NCI-H2081 treated with DMSO at 0.1 percent for 48 hours (cell line): ENCODE data around the gene MARK3.
A peak's percentile ranks its signal among the peaks of the same experiment; 100 is the strongest.

ENCODE experiments used
- DNase-seq: peaks from one replicate; lab custom pipeline; 2025; lab: John Stamatoyannopoulos, UW

MARK3 gene

DNA sequence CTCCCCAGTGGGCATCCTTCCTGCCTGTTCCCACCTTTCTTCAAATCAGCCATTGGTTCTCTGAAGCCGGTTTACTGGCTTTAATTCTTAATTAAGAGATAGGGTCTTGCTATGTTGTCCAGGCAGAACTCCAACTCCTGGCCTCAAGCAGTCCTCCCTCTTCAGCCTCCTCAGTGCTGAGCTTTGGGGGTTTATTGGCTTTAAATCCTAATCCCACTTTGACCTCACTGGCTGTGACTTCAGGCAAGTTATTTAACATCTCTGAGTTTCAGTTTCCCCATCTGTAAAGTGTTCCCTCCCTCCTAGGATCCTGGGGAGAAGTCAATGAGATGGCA is 141.7 kb downstream of the MARK3 start:
- DNase-seq, result no peak

DNA sequence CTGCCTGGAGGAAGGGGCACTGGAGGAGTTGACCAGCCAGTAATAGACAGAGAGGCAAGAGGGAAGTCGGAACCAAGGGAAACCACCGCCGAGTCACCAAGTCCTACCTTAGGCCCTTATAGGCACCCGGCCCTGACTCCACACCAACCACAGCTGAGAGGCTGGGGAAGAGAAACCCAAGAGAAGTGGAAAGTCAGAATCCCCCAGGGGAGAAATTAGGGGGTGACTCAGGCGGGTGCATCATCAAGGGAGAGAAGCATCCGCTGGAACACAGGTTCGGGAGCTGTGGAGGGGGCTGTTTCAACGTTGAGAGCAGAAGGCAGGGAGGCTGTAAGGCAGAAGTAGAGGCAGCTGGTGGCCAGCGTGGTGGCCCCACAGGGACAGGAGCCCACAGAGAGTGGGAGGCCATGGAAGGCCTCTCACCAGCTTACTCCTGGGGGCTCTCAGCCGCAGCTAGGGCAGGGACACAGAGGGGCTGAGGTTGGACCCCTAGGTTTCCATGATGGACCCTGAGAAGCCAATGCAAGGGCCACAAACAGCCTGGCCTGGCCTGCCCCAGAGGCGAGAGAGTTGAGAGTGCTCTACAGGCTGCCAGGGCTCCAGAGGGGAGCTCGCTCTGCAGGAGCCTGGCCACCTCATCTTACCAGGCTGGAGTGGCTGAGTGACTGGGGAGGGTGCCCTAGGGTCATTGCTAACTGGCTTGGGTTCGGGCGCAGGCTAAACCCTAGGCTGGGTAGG is 142.4 kb downstream of the MARK3 start:
- no peak for DNase-seq

DNA sequence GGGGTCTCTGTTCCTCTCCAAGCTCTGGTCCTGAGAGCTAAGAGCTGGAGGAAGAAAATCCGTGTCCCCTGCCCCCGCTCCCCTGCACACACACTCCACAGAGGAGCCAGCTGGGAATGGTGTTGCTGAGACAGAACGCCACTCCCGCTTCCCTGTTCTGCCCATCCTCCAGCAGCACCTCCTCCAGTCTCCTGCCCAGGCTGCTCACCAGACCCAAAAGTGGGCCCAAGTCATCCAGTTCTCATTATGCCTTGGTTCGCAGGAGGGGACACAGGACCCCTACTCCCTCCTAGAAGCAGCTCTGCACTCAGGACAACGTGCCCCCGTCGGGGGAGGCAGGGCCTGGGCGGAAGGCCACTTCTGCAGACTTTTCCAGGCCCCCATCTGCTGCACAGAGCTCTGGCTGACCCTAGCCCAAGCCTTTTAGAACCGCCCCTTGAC is 143.0 kb downstream of the MARK3 start:
- DNase-seq, result no peak

DNA sequence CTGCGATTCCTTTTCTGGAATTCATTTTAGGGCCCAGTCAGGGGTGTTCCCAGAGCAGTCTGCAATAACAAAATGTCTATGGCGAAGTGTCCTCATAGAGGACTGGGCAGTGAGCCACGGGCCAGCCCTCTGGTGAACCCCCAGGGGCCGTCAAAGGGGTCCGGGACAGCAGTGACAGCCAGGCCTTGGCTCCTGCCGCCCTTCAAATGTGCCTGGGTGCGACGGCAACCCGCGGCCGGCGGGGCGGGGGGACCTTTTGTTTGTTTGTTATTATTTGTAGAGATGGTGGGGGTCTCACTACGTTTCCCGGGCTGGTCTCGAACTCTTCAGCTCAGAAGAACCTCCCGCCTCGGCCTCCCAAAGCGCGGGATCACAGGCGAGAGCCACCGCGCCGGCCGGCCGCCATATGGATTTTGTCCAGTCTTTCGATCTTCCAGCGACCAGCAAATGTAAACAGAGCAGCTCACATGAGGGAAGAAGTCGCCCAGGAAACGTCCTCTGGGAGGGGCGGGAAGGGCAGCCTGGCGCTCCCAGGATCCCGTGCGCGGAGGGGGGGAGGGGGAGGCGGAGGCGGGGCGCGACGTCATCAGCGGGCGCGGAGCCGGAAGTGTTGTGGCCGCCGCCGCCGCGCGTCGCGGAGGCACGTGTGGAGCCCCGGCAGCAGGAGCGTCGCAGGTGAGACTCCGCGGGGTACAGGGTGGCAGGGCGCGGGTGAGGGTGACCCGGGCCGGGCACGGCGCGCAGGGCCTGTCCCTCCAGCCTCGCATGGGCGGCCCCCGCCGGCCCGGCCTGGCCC is 143.6 kb downstream of the MARK3 start, which contains the start of gene TRMT61A:
TRMT61A (plus strand) TSS at position 610 of the 796 bp plus-strand sequence. CDS start 783 bp downstream, outside the sequence.
- DNase-seq, result peak; percentile 83

DNA sequence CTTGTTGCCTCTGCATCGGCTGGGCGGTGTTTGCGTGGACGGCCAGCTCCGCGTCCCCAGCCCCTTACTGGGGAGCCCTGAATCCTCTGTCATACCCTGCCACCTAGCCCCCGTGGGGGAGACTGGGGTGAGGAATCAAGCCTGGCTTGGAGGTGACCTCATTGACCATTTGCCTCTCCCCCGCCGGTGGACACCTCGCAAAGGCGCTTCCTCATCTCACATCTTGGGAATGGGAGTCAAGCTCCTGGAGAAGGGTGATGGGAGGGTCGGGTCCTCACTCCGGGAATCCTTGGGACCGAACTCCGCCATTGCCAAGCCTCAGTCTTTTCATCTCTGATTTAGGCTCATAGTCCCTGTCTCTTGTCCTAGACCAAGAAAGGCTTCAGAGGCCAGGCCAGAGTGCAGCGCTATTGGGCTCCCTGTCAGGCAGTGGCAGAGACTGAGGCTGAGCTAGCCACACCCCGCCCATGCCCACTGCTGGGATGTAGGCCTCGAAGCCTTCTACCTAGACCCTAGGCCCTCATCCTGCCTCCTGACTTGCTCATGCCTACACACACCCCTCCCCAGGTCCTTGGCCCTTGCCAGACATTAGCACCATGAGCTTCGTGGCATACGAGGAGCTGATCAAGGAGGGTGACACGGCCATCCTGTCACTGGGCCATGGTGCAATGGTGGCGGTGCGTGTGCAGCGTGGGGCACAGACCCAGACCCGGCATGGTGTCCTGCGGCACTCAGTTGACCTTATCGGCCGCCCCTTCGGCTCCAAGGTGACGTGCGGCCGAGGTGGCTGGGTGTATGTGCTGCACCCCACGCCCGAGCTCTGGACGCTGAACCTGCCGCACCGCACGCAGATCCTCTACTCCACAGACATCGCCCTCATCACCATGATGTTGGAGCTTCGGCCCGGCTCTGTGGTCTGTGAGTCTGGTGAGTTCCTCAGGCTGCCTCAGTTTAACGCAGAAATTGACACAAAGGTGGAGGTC is 144.5 kb downstream of the MARK3 start:
- no peak for DNase-seq

- DNase-seq, result no peak
Observed at GRCh38 chr14:103530390-103530789, 145.2 kb downstream of the MARK3 start.

- DNase-seq, result no peak
Observed at GRCh38 chr14:103530831-103531230, 145.6 kb downstream of the MARK3 start.

- no peak for DNase-seq
Observed at GRCh38 chr14:103531421-103532215, 146.4 kb downstream of the MARK3 start.

DNA sequence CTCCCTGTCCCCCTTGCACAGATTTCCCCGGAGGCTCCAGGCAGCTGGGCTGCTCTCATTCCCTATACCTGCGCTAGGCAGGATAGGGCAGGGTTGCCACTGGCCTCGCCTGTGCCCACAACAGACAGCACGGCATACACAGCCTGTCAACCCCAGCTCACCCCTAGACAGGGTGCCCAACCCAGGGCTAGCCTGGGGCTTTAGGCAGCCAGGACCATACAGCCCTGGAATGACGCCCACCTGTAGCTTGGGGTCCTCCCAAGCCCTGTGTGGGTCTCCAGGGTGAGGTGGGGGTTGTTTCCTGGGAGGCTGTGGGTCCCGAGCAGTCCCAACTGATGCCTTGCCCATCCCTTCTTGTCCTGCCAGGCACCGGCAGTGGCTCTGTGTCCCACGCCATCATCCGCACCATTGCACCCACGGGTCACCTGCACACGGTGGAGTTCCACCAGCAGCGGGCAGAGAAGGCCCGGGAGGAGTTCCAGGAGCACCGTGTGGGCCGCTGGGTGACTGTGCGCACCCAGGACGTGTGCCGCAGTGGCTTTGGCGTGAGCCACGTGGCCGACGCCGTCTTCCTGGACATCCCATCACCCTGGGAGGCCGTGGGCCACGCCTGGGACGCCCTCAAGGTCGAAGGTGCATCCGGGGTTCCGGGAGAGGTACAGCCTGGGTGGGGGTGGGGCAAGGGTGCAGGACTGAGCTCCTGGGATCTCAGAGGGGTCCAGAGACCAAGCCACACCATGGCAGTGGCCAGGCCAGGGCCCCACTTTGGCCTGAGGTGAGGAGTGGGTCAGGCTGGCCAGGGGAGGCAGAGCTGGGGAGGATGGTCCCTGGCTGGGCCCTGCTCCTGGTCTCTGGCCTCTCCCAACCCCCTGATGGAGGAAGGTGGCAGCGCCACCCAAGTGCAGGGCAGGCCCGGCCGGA is 147.3 kb downstream of the MARK3 start:
- no peak for DNase-seq

GRCh38 chr14:103533137-103533998 is 148.2 kb downstream of the MARK3 start:
- DNase-seq, result no peak

DNA sequence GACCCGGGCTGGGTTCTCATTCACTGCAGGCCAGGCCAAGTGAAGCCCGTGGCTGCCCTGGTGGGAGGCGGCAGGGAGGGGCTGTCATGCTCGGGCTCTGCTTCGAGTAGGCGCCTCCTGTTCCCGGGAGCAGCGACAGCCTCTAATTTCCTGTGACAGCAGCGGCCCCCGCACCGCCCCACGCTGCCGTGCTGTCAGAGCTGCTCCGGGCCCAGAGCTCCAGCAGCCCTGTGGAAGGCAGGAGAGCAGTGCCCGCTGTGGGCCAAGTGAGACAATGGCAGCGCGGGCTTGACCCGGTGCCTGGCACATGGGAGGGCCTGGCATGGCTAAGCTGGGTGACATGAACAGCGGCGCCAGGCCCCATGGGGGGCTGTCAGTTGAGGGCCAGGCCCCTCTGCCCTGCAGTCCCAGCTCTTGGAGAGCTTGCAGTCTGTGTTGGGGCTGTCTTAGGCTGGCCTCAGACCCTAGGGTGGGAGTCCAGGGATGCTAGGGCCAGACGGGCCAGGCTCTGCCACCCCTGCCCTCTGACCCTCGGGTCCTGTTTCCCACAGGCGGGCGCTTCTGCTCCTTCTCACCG is 148.9 kb downstream of the MARK3 start:
- no peak for DNase-seq

GRCh38 chr14:103534576-103535061 is 149.4 kb downstream of the MARK3 start:
- no peak for DNase-seq

DNA sequence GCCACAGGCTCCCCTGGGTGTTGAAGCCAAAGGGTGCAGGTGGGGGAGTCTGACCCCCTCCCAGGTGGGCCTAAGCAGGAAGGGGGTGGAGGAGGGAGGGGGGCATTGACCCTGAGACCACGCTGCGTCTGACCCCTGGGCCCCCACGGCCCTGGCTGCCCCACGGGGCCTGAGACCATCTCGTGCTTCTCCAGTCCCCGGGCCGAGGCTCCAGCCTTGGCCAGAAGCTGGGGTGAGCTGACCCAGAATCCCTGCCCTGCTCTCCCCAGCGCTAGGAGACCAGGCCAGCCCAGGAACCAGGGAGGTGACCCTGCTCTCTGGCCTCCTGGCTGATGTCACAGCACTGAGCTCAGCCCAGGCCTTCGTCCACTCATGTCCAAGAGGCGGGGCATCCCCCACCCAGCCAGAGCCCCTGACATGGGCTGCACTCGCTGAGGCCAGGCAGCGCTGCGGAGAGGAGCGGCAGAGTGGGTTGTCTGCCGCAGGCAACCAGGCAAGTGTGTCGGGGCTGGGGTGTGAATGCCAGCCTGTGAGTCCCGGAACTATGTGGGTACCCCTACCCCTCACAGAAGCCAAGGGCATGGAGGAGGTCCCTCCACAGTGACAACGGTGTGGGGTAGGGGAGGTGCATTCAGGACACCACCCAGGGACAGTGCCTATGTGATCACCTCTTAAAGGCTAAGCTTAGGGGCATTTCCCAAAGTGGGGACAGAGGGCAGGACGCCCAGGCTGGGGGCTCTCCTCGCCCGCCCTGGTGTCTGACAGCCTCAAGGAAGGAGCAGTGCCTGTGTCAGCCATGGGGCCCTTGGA is 150.1 kb downstream of the MARK3 start:
- no peak for DNase-seq

DNA sequence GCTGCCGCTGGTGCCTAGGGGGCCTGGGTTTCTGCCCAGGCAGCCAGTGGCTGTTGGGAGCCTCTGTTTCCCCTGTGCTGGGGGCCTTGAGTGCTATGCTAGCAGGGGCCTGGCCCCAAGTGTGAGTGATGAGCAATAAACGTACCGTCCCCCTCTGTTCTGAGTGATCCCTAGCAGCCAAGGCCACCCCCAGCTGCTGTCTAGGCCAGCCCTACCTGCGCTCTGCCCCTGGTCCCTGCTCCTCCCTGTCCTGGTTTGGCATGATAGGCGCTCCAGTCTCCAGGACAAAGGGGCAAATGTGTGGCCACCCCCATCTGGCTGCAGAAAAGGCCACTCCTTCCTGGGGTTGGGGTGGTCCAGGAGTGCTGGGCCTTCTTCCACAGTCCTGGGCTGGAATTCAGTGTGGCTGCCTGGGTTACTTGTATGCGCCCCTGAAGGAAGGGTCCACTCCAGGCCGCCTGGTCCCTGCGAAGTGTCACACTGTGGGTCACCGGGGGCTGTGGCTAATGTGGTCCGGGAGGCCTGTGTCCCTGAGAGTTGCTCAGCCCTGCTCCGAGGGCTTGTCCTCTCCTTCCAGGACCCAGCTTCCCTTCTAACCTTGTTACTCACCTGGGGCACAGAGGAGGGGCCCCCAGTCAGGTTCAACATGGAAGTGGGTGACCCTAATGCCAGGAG is 150.8 kb downstream of the MARK3 start:
- no peak for DNase-seq

- DNase-seq, result no peak
Observed at GRCh38 chr14:103536693-103537092, 151.5 kb downstream of the MARK3 start.

- no peak for DNase-seq
Observed at GRCh38 chr14:103537175-103537990, 152.2 kb downstream of the MARK3 start.
